HS-5 (cell line): Measurements from ENCODE around the gene PDLIM7.

Experiments
- DNase-seq: peaks from one replicate; pipeline ENCODE4 v3.0.0-alpha.2; 2012; ENCODE audit warnings: low read depth

PDLIM7 gene

GRCh38 chr5:177507596-177508220 is 10.3 kb upstream of the PDLIM7 start:
- no peak for DNase-seq

GRCh38 chr5:177507165-177507564 is 9.8 kb upstream of the PDLIM7 start:
- no peak for DNase-seq

GRCh38 chr5:177505075-177505474 is 7.7 kb upstream of the PDLIM7 start:
- DNase-seq: no peak

GRCh38 chr5:177504086-177505056 is 7.0 kb upstream of the PDLIM7 start:
- DNase-seq: no peak

GRCh38 chr5:177503351-177504085 is 6.1 kb upstream of the PDLIM7 start:
- DNase-seq: no peak

GRCh38 chr5:177502886-177503285 is 5.5 kb upstream of the PDLIM7 start:
- DNase-seq: no peak

- no peak for DNase-seq
Observed at GRCh38 chr5:177501874-177502678, 4.7 kb upstream of the PDLIM7 start.

GRCh38 chr5:177500685-177501522 is 3.5 kb upstream of the PDLIM7 start:
- DNase-seq: peak; percentile 53

GRCh38 chr5:177499842-177500241 is 2.4 kb upstream of the PDLIM7 start:
- DNase-seq: no peak

- no peak for DNase-seq
Observed at GRCh38 chr5:177498013-177498787, 796 bp upstream of the PDLIM7 start.

- DNase-seq: peak; percentile 39
Observed at GRCh38 chr5:177496727-177497291, 595 bp downstream of the PDLIM7 start.

GRCh38 chr5:177496070-177496726 is 1.2 kb downstream of the PDLIM7 start:
- no peak for DNase-seq

GRCh38 chr5:177495243-177496060 is 2.0 kb downstream of the PDLIM7 start:
- no peak for DNase-seq

- DNase-seq: peak; percentile 82
Observed at GRCh38 chr5:177494346-177495195, 2.8 kb downstream of the PDLIM7 start.

GRCh38 chr5:177493795-177494345 is 3.5 kb downstream of the PDLIM7 start:
- DNase-seq: no peak

- DNase-seq: no peak
Observed at GRCh38 chr5:177492841-177493240, 4.6 kb downstream of the PDLIM7 start.
